Thoracic aorta (tissue), 2 donors: ENCODE results near the gene CRISP1. TPM values are rescaled to one million over a fixed set of nuclear protein-coding genes. Genes with fewer than 3 reads are reported as not detected.
"Not testable (repeated sequence)": the region's sequence is repeated elsewhere in the genome, so short reads cannot be mapped to it uniquely, and the experiment has no call there.

Experiments used
- ATAC-seq: fragments of 150-250 bp; one replicate; pipeline ENCODE4 v1.8.0; 2017; ENCODE audit warnings: low read depth; ENCODE audit not compliant: insufficient number of reproducible peaks, low FRiP score
- DNase-seq: peaks from one replicate; pipeline ENCODE4 v3.0.0-alpha.2; 2020; ENCODE audit warnings: low spot score
- H3K27ac ChIP-seq, 2 donors: fragments of 200-600 bp; sonication (generic); 1 replicate in 1 of 2; 2 replicates in 1 of 2; pipeline ENCODE4 v1.5.1; 2016; ENCODE audit warnings: mild to moderate bottlenecking in 2 of 2, moderate library complexity in 2 of 2
- H3K27me3 ChIP-seq: fragments of 200-600 bp; sonication (generic); replicated peaks from 2 replicates; pipeline ENCODE4 v1.6.0; 2016; ENCODE audit warnings: mild to moderate bottlenecking; ENCODE audit not compliant: insufficient read depth
- H3K36me3 ChIP-seq: fragments of 200-600 bp; sonication (generic); one replicate; pipeline ENCODE4 v1.5.1; 2016
- H3K4me1 ChIP-seq, 2 donors: fragments of 200-600 bp; sonication (generic); 1 replicate in 1 of 2; 2 replicates in 1 of 2; pipeline versions ENCODE4 v1.5.1 to v1.6.0; 2016; ENCODE audit warnings: low read depth in 2 of 2, mild to moderate bottlenecking in 1 of 2; ENCODE audit not compliant: control insufficient read depth in 1 of 2
- H3K4me3 ChIP-seq: fragments of 200-600 bp; sonication (generic); 2 replicates; pipeline ENCODE4 v1.5.1; 2016; ENCODE audit warnings: mild to moderate bottlenecking
- H3K9me3 ChIP-seq: fragments of 200-600 bp; sonication (generic); 2 replicates; pipeline ENCODE4 v1.5.1; 2016
- CTCF ChIP-seq: fragments of 200-600 bp; sonication (generic); IDR thresholded peaks from one replicate; pipeline ENCODE4 v1.5.1; 2019; ENCODE audit warnings: antibody characterized with exemption
- total RNA-seq, 2 donors: library from RNA; depleted of rRNA; stranded (reverse); fragments of >200 nt; gene quantifications; one replicate each; pipeline versions ENCODE4 v1.1.0 to v1.2.3, GENCODE V29; 2016

The CRISP1 gene
- total RNA-seq, 2 donors from 2014 or later = not detected

- H3K9me3 ChIP-seq = no peaks in the 10 kb centered on the region
- DNase-seq (no peak), ATAC-seq (no peak)
- H3K36me3 ChIP-seq = no peaks in the 10 kb centered on the region
- TF ChIP-seq CTCF = no peak
- no peak overlapping the region for H3K27ac ChIP-seq
- no peak overlapping the region for H3K4me3 ChIP-seq
- H3K27me3 ChIP-seq = no peaks in the 10 kb centered on the region
- no peaks in the 10 kb centered on the region for H3K4me1 ChIP-seq
Observed at GRCh38 chr6:49801525-49801924, 64.8 kb downstream of the CRISP1 start.

GRCh38 chr6:49799090-49799489, 67.2 kb downstream of the CRISP1 start:
- no peak for TF ChIP-seq CTCF
- Histone ChIP-seq H3K27ac (no peak overlapping the region), H3K4me3 (no peak overlapping the region), H3K4me1 (no peaks in the 10 kb centered on the region), H3K27me3 (no peaks in the 10 kb centered on the region), H3K9me3 (no peaks in the 10 kb centered on the region), H3K36me3 (no peaks in the 10 kb centered on the region)
- ATAC-seq (no peak), DNase-seq (no peak)

GRCh38 chr6:49796842-49797455, 69.4 kb downstream of the CRISP1 start:
- not testable (repeated sequence) for H3K4me1 ChIP-seq, H3K27ac ChIP-seq, DNase-seq, ATAC-seq, H3K27me3 ChIP-seq, H3K4me3 ChIP-seq, H3K9me3 ChIP-seq, H3K36me3 ChIP-seq

GRCh38 chr6:49790341-49790740, 76.0 kb downstream of the CRISP1 start:
- Histone ChIP-seq H3K36me3 (no peaks in the 10 kb centered on the region), H3K27ac (no peak overlapping the region), H3K27me3 (no peaks in the 10 kb centered on the region), H3K4me3 (no peak overlapping the region), H3K4me1 (no peaks in the 10 kb centered on the region), H3K9me3 (no peaks in the 10 kb centered on the region)
- ATAC-seq (no peak), DNase-seq (no peak)
- TF ChIP-seq CTCF = no peak

GRCh38 chr6:49787176-49787575, 79.2 kb downstream of the CRISP1 start, which contains the start of gene PGK2:
TSS of gene PGK2 (minus strand) at chr6:49787285. CDS start at chr6:49787187, 98 bp downstream.
- no peaks in the 10 kb centered on the region for H3K9me3 ChIP-seq
- H3K36me3 ChIP-seq = no peaks in the 10 kb centered on the region
- no peaks in the 10 kb centered on the region for H3K4me1 ChIP-seq
- no peaks in the 10 kb centered on the region for H3K27me3 ChIP-seq
- ATAC-seq = no peak
- no peak for DNase-seq
- no peak for TF ChIP-seq CTCF
- H3K4me3 ChIP-seq = no peak within 1 kb of the TSS
- H3K27ac ChIP-seq = no peak within 1 kb of the TSS

GRCh38 chr6:49784272-49784671, 82.1 kb downstream of the CRISP1 start:
- no peak for DNase-seq
- no peak for TF ChIP-seq CTCF
- no peak overlapping the region for H3K4me3 ChIP-seq
- H3K27ac ChIP-seq = no peak overlapping the region
- H3K4me1 ChIP-seq = no peaks in the 10 kb centered on the region
- no peaks in the 10 kb centered on the region for H3K9me3 ChIP-seq
- no peak for ATAC-seq
- H3K27me3 ChIP-seq = no peaks in the 10 kb centered on the region
- H3K36me3 ChIP-seq = no peaks in the 10 kb centered on the region
